GM13976 (cell line): ENCODE results near the gene STIM1.
"Not testable (repeated sequence)": the region's sequence is repeated elsewhere in the genome, so short reads cannot be mapped to it uniquely, and the experiment has no call there.

Source experiments
- DNase-seq: peaks from one replicate; pipeline ENCODE4 v3.0.0; 2012; ENCODE audit warnings: low spot score
- CTCF ChIP-seq: IDR thresholded peaks from 2 replicates; pipeline ENCODE4 v1.5.1; 2012; ENCODE audit warnings: borderline replicate concordance, mild to moderate bottlenecking; ENCODE audit not compliant: insufficient read depth; ENCODE audit errors: extremely low read depth, missing control alignments, control extremely low read depth
- in situ Hi-C: fragments of 300-500 bp; cut with MboI; formaldehyde crosslinking; loops from one replicate; pipeline ENCODE4 v1.12.0; 2022; ENCODE audit warnings: low sequenced_read_pairs, mixed read lengths, inconsistent platforms; ENCODE audit not compliant: unreplicated experiment

STIM1 gene

GRCh38 chr11:3892156-3892555 is 36.7 kb downstream of the STIM1 start:
- in situ Hi-C loops, result no loop called here
- no peak for DNase-seq
- no peak for TF ChIP-seq CTCF

GRCh38 chr11:3893311-3893710 is 37.8 kb downstream of the STIM1 start:
- in situ Hi-C loops, result no loop called here
- no peak for DNase-seq
- no peak for TF ChIP-seq CTCF

GRCh38 chr11:3894128-3894731 is 38.8 kb downstream of the STIM1 start:
- peak; percentile 89 for DNase-seq
- no peak for TF ChIP-seq CTCF
- in situ Hi-C loops, result no loop called here

- in situ Hi-C loops, result no loop called here
- no peak for TF ChIP-seq CTCF
Observed at GRCh38 chr11:3896644-3897043, 41.2 kb downstream of the STIM1 start.

GRCh38 chr11:3900230-3900629 is 44.8 kb downstream of the STIM1 start:
- DNase-seq, in situ Hi-C loops: not testable (repeated sequence)

More at GRCh38 chr11:3896644-3897043, 41.2 kb downstream of the STIM1 start:
- no peak for DNase-seq

GRCh38 chr11:3901249-3902025 is 46.0 kb downstream of the STIM1 start:
- DNase-seq, result no peak
- in situ Hi-C loops, result no loop called here
- TF ChIP-seq CTCF, result no peak

- DNase-seq, result no peak
- TF ChIP-seq CTCF, result no peak
- in situ Hi-C loops, result no loop called here
Observed at GRCh38 chr11:3902441-3902840, 47.0 kb downstream of the STIM1 start.
